ENCODE data around the gene RALY. TPM values are rescaled to one million over a fixed set of nuclear protein-coding genes. Genes with fewer than 3 reads are reported as not detected.

The RALY gene
- total RNA-seq, 1 donor from 2014 or later, result 116 TPM

DNA sequence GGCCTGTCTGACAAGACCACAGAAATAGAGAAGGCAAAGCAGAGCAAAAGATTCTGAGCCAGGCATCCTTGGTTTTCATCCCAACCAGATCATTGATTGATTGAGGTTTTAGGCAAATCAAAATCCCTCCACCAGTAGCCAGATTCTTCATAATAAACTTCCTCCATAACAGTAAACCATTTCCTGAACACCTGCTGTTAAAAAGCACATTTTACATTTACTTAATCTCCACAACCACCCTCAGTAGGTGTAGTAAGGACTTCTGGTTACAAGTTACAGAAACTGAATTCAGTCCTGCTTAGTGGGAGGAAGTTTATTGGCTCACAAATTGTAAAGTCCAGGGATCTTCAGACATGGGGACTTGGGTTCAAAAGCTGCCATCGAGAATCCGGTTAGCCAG, 90.1 kb downstream of the RALY start:
- no peak for ATAC-seq (ENCODE audit: low read depth)
- POLR2A ChIA-PET, result interaction anchor here (0.6 kb wide), 1 partner anchor 25 kb away, joined by 7 read pairs; no protein-coding TSS in a partner anchor
- intact Hi-C loops (cut with micrococcal nuclease), result no loop called here
- Mint-ChIP-seq H3K9me3 (no peaks in the 10 kb centered on the region), H3K4me1 (peaks cover 10% of the 10 kb centered on the region), H3K27me3 (no peaks in the 10 kb centered on the region), H3K4me3 (no peak overlapping the region), H3K36me3 (ENCODE audit: low read depth) (peaks cover 92% of the 10 kb centered on the region), H3K27ac (no peak overlapping the region)
- TF ChIP-seq, protein P1, sequence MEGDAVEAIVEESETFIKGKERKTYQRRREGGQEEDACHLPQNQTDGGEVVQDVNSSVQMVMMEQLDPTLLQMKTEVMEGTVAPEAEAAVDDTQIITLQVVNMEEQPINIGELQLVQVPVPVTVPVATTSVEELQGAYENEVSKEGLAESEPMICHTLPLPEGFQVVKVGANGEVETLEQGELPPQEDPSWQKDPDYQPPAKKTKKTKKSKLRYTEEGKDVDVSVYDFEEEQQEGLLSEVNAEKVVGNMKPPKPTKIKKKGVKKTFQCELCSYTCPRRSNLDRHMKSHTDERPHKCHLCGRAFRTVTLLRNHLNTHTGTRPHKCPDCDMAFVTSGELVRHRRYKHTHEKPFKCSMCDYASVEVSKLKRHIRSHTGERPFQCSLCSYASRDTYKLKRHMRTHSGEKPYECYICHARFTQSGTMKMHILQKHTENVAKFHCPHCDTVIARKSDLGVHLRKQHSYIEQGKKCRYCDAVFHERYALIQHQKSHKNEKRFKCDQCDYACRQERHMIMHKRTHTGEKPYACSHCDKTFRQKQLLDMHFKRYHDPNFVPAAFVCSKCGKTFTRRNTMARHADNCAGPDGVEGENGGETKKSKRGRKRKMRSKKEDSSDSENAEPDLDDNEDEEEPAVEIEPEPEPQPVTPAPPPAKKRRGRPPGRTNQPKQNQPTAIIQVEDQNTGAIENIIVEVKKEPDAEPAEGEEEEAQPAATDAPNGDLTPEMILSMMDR (IDR thresholded peaks at IDR 0.05), result no peak
- CTCF ChIA-PET, result interaction anchor here (2.5 kb wide), 1 partner anchor 14 kb away, joined by 13 read pairs; no protein-coding TSS in a partner anchor
- no peak for DNase-seq

DNA sequence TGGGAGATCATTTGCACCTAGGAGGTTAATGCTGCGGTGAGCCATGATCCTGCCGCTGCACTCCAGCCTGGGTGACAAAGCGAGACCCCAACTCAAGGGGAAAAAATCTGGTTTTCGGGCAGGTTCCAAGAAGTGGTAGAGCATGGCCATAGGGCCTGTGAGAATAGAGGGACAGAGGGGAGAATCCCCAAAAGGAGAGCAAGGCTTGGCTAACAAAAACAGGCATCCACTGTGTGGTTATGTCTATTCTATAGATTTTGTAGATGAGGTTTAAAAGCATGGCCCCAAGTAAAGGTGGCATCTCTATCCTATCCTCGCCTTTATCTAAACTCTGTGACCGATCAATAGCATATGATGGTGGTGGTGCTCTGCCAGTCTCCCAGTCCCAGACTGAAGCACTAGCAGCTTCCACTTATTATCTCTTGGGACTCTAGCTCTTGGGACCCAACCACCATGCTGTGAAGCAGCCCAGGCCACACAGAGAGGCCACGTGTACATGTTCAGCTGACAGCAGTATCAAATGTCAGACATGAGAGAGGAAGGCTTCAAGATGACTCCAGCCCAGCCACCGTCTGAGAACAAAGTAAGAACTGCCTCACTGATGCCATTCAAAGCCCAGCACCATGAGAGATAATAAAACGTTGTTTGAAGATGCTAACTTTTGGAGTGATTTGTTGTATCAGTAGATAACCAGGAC, 90.7 kb downstream of the RALY start:
- POLR2A ChIA-PET, result interaction anchor here (1.2 kb wide), 1 partner anchor 28 kb away, joined by 3 read pairs; the partner anchor contains the start of gene EIF2S2

DNA sequence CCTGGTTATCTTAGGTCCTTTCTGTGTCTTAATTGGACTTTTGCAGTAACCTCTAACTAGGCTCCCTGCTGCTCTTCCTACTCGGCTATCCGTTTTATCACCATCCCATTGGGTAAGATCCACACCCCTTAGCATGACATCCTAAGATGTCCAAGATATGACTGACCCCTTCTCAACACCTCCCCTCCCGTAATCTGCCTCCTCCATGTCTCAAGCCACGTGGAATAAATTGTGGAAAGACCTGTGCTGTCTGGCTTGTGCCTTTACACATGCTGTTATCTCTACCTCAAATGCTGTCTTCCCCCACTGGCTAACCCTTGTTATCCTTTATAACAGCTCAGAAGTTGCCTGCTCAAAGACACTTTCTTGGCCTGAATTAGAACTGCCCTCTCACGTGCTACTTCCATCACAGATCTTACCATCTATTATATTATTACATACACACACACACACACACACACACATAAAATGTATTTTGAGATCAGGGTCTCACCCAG, 91.9 kb downstream of the RALY start:
- TF ChIP-seq, protein P1 (IDR thresholded peaks at IDR 0.05), result no peak
- ChIA-PET CTCF (no interaction called here), POLR2A (interaction anchor here (0.6 to 1.5 kb wide), 2 partner anchors 9 to 417 kb away, joined by 3 to 10 read pairs; no protein-coding TSS in a partner anchor)
- H3K36me3 Mint-ChIP-seq (ENCODE audit: low read depth), result peaks cover 92% of the 10 kb centered on the region
- no peaks in the 10 kb centered on the region for H3K9me3 Mint-ChIP-seq
- no peak overlapping the region for H3K4me3 Mint-ChIP-seq
- no peak for DNase-seq
- peaks cover 10% of the 10 kb centered on the region for H3K4me1 Mint-ChIP-seq
- intact Hi-C loops (cut with micrococcal nuclease), result no loop called here
- ATAC-seq (ENCODE audit: low read depth), result no peak
- no peaks in the 10 kb centered on the region for H3K27me3 Mint-ChIP-seq
- H3K27ac Mint-ChIP-seq, result peak overlapping the region; percentile 31

More for the DNA sequence above, 90.7 kb downstream of the RALY start:
- CTCF ChIA-PET, result no interaction called here
- peak overlapping the region; percentile 52 for H3K27ac Mint-ChIP-seq
- DNase-seq, result no peak
- no peaks in the 10 kb centered on the region for H3K27me3 Mint-ChIP-seq
- intact Hi-C loops (cut with micrococcal nuclease), result no loop called here
- H3K4me1 Mint-ChIP-seq, result peaks cover 10% of the 10 kb centered on the region
- TF ChIP-seq, protein P1 (IDR thresholded peaks at IDR 0.05), result no peak
- ATAC-seq (ENCODE audit: low read depth), result no peak
- H3K4me3 Mint-ChIP-seq, result no peak overlapping the region
- peaks cover 92% of the 10 kb centered on the region for H3K36me3 Mint-ChIP-seq (ENCODE audit: low read depth)
- no peaks in the 10 kb centered on the region for H3K9me3 Mint-ChIP-seq

DNA sequence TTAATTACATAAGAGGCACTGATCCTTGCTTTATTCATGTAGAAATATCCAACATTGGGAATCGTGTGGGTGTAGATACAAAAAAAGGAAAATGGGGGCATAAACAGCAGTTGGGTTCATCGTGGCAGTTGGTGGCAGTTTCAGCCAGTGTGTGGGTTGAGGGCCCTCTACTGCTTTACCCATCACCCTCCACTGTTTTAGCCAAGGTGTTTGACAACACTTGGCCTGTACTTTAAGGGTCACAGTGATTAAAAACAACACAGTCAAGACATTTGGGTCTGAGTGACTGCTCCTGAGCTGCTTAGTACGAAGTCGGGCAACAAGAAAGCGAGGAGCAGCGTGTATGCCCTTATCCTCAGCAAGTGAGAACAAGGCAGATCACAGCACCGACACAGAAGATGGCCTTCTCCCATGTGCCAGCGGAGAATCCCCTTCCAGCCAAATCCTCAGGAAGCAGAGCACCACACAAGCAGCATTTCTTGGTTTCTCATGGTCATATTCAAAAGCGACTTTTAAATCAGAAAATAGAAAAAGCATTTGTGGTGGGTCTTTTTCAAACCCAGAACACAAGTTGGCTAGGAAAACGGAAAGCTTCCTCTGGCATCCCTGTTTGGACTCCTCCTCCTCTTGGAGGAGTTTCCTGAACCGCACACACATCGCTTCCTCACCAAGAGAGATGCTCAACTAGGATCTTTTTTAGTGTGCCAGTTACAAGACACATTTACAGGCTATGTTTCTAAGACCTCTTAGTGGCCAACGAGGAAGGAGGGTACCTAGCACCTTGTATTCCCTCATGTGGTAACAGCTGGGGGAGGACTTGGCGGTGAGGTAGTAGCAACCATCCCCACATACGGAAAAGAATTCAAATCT, 94.8 kb downstream of the RALY start:
- peaks cover 91% of the 10 kb centered on the region for H3K36me3 Mint-ChIP-seq (ENCODE audit: low read depth)
- H3K9me3 Mint-ChIP-seq, result no peaks in the 10 kb centered on the region
- ATAC-seq (ENCODE audit: low read depth), result no peak
- peaks cover 9% of the 10 kb centered on the region for H3K4me1 Mint-ChIP-seq
- CTCF ChIA-PET, result no interaction called here
- POLR2A ChIA-PET, result no interaction called here
- intact Hi-C loops (cut with micrococcal nuclease), result no loop called here
- no peaks in the 10 kb centered on the region for H3K27me3 Mint-ChIP-seq
- TF ChIP-seq, protein P1 (IDR thresholded peaks at IDR 0.05), result no peak
- DNase-seq, result no peak
- H3K27ac Mint-ChIP-seq, result peak overlapping the region; percentile 24
- H3K4me3 Mint-ChIP-seq, result no peak overlapping the region

DNA sequence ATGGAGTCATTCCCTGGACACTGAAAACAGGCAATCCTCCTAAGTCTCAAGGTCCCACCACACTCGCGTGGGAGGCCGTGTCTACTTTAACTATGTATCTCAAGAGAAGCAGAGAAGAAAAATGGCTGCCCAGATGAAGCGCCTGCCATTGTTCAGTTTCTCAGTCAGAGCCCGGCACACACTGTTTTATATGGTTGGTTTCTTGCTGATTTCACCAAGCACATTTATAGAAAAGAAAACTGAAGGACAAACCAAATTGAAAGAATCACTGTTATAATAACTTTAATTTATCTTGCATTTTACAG, 95.4 kb downstream of the RALY start:
- Mint-ChIP-seq H3K27ac (peak overlapping the region; percentile 24), H3K4me3 (no peak overlapping the region), H3K9me3 (no peaks in the 10 kb centered on the region), H3K36me3 (ENCODE audit: low read depth) (peaks cover 91% of the 10 kb centered on the region), H3K27me3 (no peaks in the 10 kb centered on the region), H3K4me1 (peaks cover 3% of the 10 kb centered on the region)
- TF ChIP-seq, protein P1 (IDR thresholded peaks at IDR 0.05), result no peak
- DNase-seq (no peak), ATAC-seq (ENCODE audit: low read depth) (no peak)
- POLR2A ChIA-PET, result no interaction called here
- intact Hi-C loops (cut with micrococcal nuclease), result no loop called here
- CTCF ChIA-PET, result no interaction called here

Data from activated B cell treated with CpG ODN at 0.5 μM for 24 hours (primary cell).